Mesenchymal stem cell (in vitro differentiated cells and primary cell): ENCODE data around the gene RAD51B.
A peak's percentile ranks its signal among the peaks of the same experiment; 100 is the strongest.

Source experiments
- DNase-seq: peaks from one replicate; pipeline ENCODE4 v3.0.0-alpha.2; 2013
- H2AFZ ChIP-seq: one replicate; pipeline ENCODE4 v1.6.1; 2013; ENCODE audit warnings: low read depth, mild to moderate bottlenecking, control low read depth, inconsistent platforms, low read length, moderate library complexity
- H2AK5ac ChIP-seq: 2 replicates; pipeline ENCODE4 v1.6.1; 2013; ENCODE audit warnings: low read length, moderate library complexity, mild to moderate bottlenecking, inconsistent platforms; ENCODE audit not compliant: severe bottlenecking
- H2BK120ac ChIP-seq: one replicate; pipeline ENCODE4 v1.6.1; 2013; ENCODE audit warnings: low read depth, mild to moderate bottlenecking, inconsistent platforms, low read length, moderate library complexity
- H2BK12ac ChIP-seq, 2 experiments: one replicate each; pipeline ENCODE4 v1.6.1; 2013; ENCODE audit warnings: inconsistent platforms in 2 of 2, low read length in 2 of 2, mild to moderate bottlenecking in 2 of 2, moderate library complexity in 2 of 2, control low read depth in 1 of 2
- H2BK15ac ChIP-seq: one replicate; pipeline ENCODE4 v1.6.1; 2013; ENCODE audit warnings: mild to moderate bottlenecking, low read depth, inconsistent platforms; ENCODE audit not compliant: poor library complexity, severe bottlenecking
- H2BK5ac ChIP-seq: 2 replicates; pipeline ENCODE4 v1.6.1; 2013; ENCODE audit warnings: low read depth, mild to moderate bottlenecking, low read length, control low read depth, inconsistent platforms; ENCODE audit not compliant: poor library complexity, severe bottlenecking
- H3K14ac ChIP-seq, 2 experiments: one replicate each; pipeline ENCODE4 v1.6.1; 2013; ENCODE audit warnings: inconsistent platforms in 2 of 2, low read length in 2 of 2, control low read depth in 1 of 2, mild to moderate bottlenecking in 1 of 2, moderate library complexity in 1 of 2
- H3K18ac ChIP-seq, 2 experiments: one replicate each; pipeline ENCODE4 v1.6.1; 2013; ENCODE audit warnings: inconsistent platforms in 2 of 2, low read length in 2 of 2, control low read depth in 1 of 2, low read depth in 1 of 2, mild to moderate bottlenecking in 1 of 2
- H3K23ac ChIP-seq, 2 experiments: one replicate each; pipeline ENCODE4 v1.6.1; 2013; ENCODE audit warnings: inconsistent platforms in 2 of 2, low read length in 2 of 2, mild to moderate bottlenecking in 2 of 2, moderate library complexity in 2 of 2, control low read depth in 1 of 2
- H3K27ac ChIP-seq: 2 replicates; pipeline ENCODE4 v1.5.1; 2013; ENCODE audit warnings: mild to moderate bottlenecking, moderate library complexity, low read length, control low read depth, inconsistent platforms; ENCODE audit not compliant: poor library complexity, severe bottlenecking
- H3K27me3 ChIP-seq, 2 experiments: 2 replicates each; pipeline versions ENCODE4 v1.6.1 to v1.7.0; 2013; ENCODE audit warnings: low read length in 2 of 2, mild to moderate bottlenecking in 2 of 2, moderate library complexity in 2 of 2, control low read depth in 1 of 2, inconsistent platforms in 1 of 2; ENCODE audit not compliant: control insufficient read depth in 1 of 2, insufficient read depth in 1 of 2
- H3K36me3 ChIP-seq, 2 experiments: 2 replicates each; pipeline versions ENCODE4 v1.6.1 to v1.7.0; 2013; ENCODE audit warnings: low read length in 2 of 2, control low read depth in 1 of 2, inconsistent platforms in 1 of 2, low read depth in 1 of 2, mild to moderate bottlenecking in 1 of 2; ENCODE audit not compliant: insufficient read depth in 2 of 2, control insufficient read depth in 1 of 2
- H3K4ac ChIP-seq, 2 experiments: one replicate each; pipeline ENCODE4 v1.6.1; 2013; ENCODE audit warnings: inconsistent platforms in 2 of 2, low read length in 2 of 2, mild to moderate bottlenecking in 2 of 2, moderate library complexity in 2 of 2, control low read depth in 1 of 2, low read depth in 1 of 2
- H3K4me1 ChIP-seq: 2 replicates; pipeline ENCODE4 v1.6.1; 2013; ENCODE audit warnings: low read depth, low read length, control low read depth; ENCODE audit not compliant: control insufficient read depth, insufficient read depth
- H3K4me2 ChIP-seq: 2 replicates; pipeline ENCODE4 v1.6.1; 2013; ENCODE audit warnings: low read length, mild to moderate bottlenecking, inconsistent platforms; ENCODE audit not compliant: poor library complexity, severe bottlenecking
- H3K4me3 ChIP-seq, 2 experiments: 2 replicates each; pipeline versions ENCODE4 v1.5.1 to v1.7.0; 2013; ENCODE audit warnings: low read length in 2 of 2, mild to moderate bottlenecking in 2 of 2, control low read depth in 1 of 2, low read depth in 1 of 2; ENCODE audit not compliant: insufficient read depth in 1 of 2
- H3K79me1 ChIP-seq: replicated peaks from 2 replicates; pipeline ENCODE4 v1.6.1; 2013; ENCODE audit warnings: mild to moderate bottlenecking, control low read depth, low read length, inconsistent platforms; ENCODE audit not compliant: poor library complexity, severe bottlenecking
- H3K9ac ChIP-seq: 2 replicates; pipeline ENCODE4 v1.7.0; 2013; ENCODE audit warnings: mild to moderate bottlenecking, low read length, moderate library complexity
- H3K9me3 ChIP-seq: 2 replicates; pipeline ENCODE4 v1.7.0; 2013; ENCODE audit warnings: mild to moderate bottlenecking, low read length; ENCODE audit not compliant: control insufficient read depth
- H4K8ac ChIP-seq: one replicate; pipeline ENCODE4 v1.6.1; 2013; ENCODE audit warnings: inconsistent platforms, mild to moderate bottlenecking, low read length, moderate library complexity
- H4K91ac ChIP-seq: one replicate; pipeline ENCODE4 v1.6.1; 2013; ENCODE audit warnings: mild to moderate bottlenecking, low read length, inconsistent platforms
- WGBS: methylation state at CpG from one replicate; pipeline ENCODE4 v1.1.7; 2013; ENCODE audit warnings: mixed read lengths; 5-methylcytosine and 5-hydroxymethylcytosine counted together

The RAD51B gene

DNA sequence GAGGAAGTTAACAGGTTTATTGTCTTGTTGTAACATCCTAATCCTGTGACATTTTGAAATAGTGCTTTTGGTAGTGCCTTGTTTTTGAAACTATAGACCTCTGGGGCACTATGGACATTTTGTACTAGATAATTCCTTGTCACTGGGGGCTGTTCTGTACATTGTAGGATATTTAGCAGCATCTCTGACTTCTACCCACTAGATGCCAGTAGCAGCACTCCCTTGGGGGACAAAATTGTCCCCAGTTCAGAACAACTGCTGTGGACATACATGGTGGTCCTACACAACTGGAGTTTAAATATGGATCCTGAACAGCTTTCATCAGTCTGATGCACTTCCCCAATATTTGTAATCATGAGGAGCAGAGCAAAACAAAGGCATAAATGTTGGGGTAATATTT is 264.7 kb downstream of the RAD51B start:
- peak overlapping the region in 1 of 2 experiments; percentile 33 for H3K18ac ChIP-seq
- no peaks in the 10 kb centered on the region for H3K9me3 ChIP-seq
- no peak overlapping the region for H3K9ac ChIP-seq
- no peak overlapping the region for H4K91ac ChIP-seq
- no peak overlapping the region for H3K4me3 ChIP-seq
- H2BK5ac ChIP-seq, result no peak overlapping the region
- no peak overlapping the region for H3K23ac ChIP-seq
- peaks cover 3% of the 10 kb centered on the region for H3K4me1 ChIP-seq
- H3K4me2 ChIP-seq, result no peak overlapping the region
- no peak overlapping the region for H3K14ac ChIP-seq
- peaks cover 10% of the 10 kb centered on the region for H3K79me1 ChIP-seq
- no peak overlapping the region for H4K8ac ChIP-seq
- no peaks in the 10 kb centered on the region for H3K27me3 ChIP-seq
- no peak overlapping the region for H2BK120ac ChIP-seq
- no peak overlapping the region for H2AK5ac ChIP-seq
- no peak overlapping the region for H2BK12ac ChIP-seq
- no peak overlapping the region for H3K4ac ChIP-seq
- no peak overlapping the region for H3K27ac ChIP-seq
- no peaks in the 10 kb centered on the region for H3K36me3 ChIP-seq
- no peak overlapping the region for H2BK15ac ChIP-seq
- DNase-seq, result peak; percentile 58
- no peak overlapping the region for H2AFZ ChIP-seq

- H3K18ac ChIP-seq, result peak overlapping the region; percentile 72 to 84
- H3K9me3 ChIP-seq, result no peaks in the 10 kb centered on the region
- H3K9ac ChIP-seq, result no peak overlapping the region
- H2BK120ac ChIP-seq, result no peak overlapping the region
- H3K27me3 ChIP-seq, result no peaks in the 10 kb centered on the region
- no peak overlapping the region for H3K4me2 ChIP-seq
- peaks cover 10% of the 10 kb centered on the region for H3K79me1 ChIP-seq
- H3K4ac ChIP-seq, result peak overlapping the region; percentile 11 to 35
- H3K23ac ChIP-seq, result no peak overlapping the region
- H3K36me3 ChIP-seq, result no peaks in the 10 kb centered on the region
- H4K91ac ChIP-seq, result peak overlapping the region; percentile 46
- H2BK15ac ChIP-seq, result no peak overlapping the region
- peaks cover 3% of the 10 kb centered on the region for H3K4me1 ChIP-seq
- H3K27ac ChIP-seq, result no peak overlapping the region
- peak overlapping the region; percentile 93 for H2AK5ac ChIP-seq
- no peak overlapping the region for H3K4me3 ChIP-seq
- DNase-seq, result no peak
- no peak overlapping the region for H2AFZ ChIP-seq
- H4K8ac ChIP-seq, result no peak overlapping the region
- H3K14ac ChIP-seq, result no peak overlapping the region
- no peak overlapping the region for H2BK5ac ChIP-seq
- WGBS, result 81% methylated on average over 8 of the region's 8 CpGs
- peak overlapping the region; percentile 29 to 83 for H2BK12ac ChIP-seq
Observed at GRCh38 chr14:68085742-68086141, 266.2 kb downstream of the RAD51B start.

- H3K9me3 ChIP-seq, result no peaks in the 10 kb centered on the region
- peak overlapping the region in 1 of 2 experiments; percentile 69 for H3K4ac ChIP-seq
- H3K27ac ChIP-seq, result peak overlapping the region; percentile 16
Observed at GRCh38 chr14:68088451-68088854, 268.9 kb downstream of the RAD51B start.

GRCh38 chr14:68089146-68089731 is 269.7 kb downstream of the RAD51B start:
- H2BK12ac ChIP-seq, result peak overlapping the region in 1 of 2 experiments; percentile 19
- no peak overlapping the region for H3K4me3 ChIP-seq
- H3K27ac ChIP-seq, result peak overlapping the region; percentile 20
- no peak overlapping the region for H3K14ac ChIP-seq
- H3K36me3 ChIP-seq, result no peaks in the 10 kb centered on the region
- H2BK5ac ChIP-seq, result no peak overlapping the region
- H3K23ac ChIP-seq, result no peak overlapping the region
- H4K8ac ChIP-seq, result no peak overlapping the region
- peaks cover 10% of the 10 kb centered on the region for H3K79me1 ChIP-seq
- H2AFZ ChIP-seq, result no peak overlapping the region
- H3K18ac ChIP-seq, result no peak overlapping the region
- H3K9me3 ChIP-seq, result no peaks in the 10 kb centered on the region
- no peak overlapping the region for H2BK120ac ChIP-seq
- peak overlapping the region; percentile 82 for H3K9ac ChIP-seq
- H3K4me1 ChIP-seq, result peaks cover 3% of the 10 kb centered on the region
- H4K91ac ChIP-seq, result no peak overlapping the region
- H3K27me3 ChIP-seq, result no peaks in the 10 kb centered on the region
- H2AK5ac ChIP-seq, result no peak overlapping the region
- WGBS, result 48% methylated on average over 5 of the region's 5 CpGs
- H3K4me2 ChIP-seq, result no peak overlapping the region
- peak overlapping the region in 1 of 2 experiments; percentile 7 for H3K4ac ChIP-seq
- peak; percentile 54 for DNase-seq
- no peak overlapping the region for H2BK15ac ChIP-seq

More at GRCh38 chr14:68088451-68088854, 268.9 kb downstream of the RAD51B start:
- H2AFZ ChIP-seq, result no peak overlapping the region
- no peak for DNase-seq
- no peak overlapping the region for H3K4me2 ChIP-seq
- peaks cover 10% of the 10 kb centered on the region for H3K79me1 ChIP-seq
- H3K4me3 ChIP-seq, result peak overlapping the region in 1 of 2 experiments; percentile 48
- no peak overlapping the region for H4K8ac ChIP-seq
- peak overlapping the region; percentile 82 for H3K9ac ChIP-seq
- H3K14ac ChIP-seq, result no peak overlapping the region
- peak overlapping the region in 1 of 2 experiments; percentile 40 for H3K18ac ChIP-seq
- no peak overlapping the region for H2BK15ac ChIP-seq
- H2BK5ac ChIP-seq, result no peak overlapping the region
- H2BK120ac ChIP-seq, result no peak overlapping the region
- H3K27me3 ChIP-seq, result no peaks in the 10 kb centered on the region
- peak overlapping the region; percentile 68 for H2AK5ac ChIP-seq
- no peak overlapping the region for H3K23ac ChIP-seq
- no peak overlapping the region for H4K91ac ChIP-seq
- no peaks in the 10 kb centered on the region for H3K36me3 ChIP-seq
- H3K4me1 ChIP-seq, result peaks cover 3% of the 10 kb centered on the region
- 78% methylated on average over 5 of the region's 5 CpGs for WGBS
- H2BK12ac ChIP-seq, result peak overlapping the region in 1 of 2 experiments; percentile 84
